ENCODE data around the gene ATP1A1.

Gene ATP1A1

DNA sequence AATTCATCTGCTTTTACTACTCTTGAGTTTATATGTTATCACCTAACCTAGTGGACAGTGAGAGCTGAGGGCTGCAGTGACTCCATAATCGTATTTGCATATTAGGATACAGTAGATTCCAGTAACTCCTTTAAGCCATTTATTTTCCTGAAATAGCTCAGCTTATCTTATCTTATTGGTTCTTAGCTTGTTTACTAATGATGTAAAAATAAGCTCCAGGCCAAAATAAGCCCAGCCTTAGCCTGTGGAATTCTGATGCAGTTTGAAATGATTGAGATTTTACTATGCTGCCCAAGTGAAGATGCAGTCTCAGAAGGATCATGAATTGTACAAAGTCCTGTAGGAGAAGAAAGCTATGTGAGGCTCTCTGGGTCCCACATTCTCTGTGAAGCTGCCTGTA lies 18.1 kb downstream of the ATP1A1 start:
- DNase-seq (ENCODE audit: low read depth, low spot score) = no peak
- TF ChIP-seq, protein P1, sequence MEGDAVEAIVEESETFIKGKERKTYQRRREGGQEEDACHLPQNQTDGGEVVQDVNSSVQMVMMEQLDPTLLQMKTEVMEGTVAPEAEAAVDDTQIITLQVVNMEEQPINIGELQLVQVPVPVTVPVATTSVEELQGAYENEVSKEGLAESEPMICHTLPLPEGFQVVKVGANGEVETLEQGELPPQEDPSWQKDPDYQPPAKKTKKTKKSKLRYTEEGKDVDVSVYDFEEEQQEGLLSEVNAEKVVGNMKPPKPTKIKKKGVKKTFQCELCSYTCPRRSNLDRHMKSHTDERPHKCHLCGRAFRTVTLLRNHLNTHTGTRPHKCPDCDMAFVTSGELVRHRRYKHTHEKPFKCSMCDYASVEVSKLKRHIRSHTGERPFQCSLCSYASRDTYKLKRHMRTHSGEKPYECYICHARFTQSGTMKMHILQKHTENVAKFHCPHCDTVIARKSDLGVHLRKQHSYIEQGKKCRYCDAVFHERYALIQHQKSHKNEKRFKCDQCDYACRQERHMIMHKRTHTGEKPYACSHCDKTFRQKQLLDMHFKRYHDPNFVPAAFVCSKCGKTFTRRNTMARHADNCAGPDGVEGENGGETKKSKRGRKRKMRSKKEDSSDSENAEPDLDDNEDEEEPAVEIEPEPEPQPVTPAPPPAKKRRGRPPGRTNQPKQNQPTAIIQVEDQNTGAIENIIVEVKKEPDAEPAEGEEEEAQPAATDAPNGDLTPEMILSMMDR (IDR thresholded peaks at IDR 0.05; ENCODE audit: low read depth, low read length) = no peak
- in situ Hi-C loops (cut with HindIII; ENCODE audit: low sequenced_read_pairs) = no loop called here
- no peak overlapping the region for H3K4me3 ChIP-seq (ENCODE audit: low read depth, low read length)

DNA sequence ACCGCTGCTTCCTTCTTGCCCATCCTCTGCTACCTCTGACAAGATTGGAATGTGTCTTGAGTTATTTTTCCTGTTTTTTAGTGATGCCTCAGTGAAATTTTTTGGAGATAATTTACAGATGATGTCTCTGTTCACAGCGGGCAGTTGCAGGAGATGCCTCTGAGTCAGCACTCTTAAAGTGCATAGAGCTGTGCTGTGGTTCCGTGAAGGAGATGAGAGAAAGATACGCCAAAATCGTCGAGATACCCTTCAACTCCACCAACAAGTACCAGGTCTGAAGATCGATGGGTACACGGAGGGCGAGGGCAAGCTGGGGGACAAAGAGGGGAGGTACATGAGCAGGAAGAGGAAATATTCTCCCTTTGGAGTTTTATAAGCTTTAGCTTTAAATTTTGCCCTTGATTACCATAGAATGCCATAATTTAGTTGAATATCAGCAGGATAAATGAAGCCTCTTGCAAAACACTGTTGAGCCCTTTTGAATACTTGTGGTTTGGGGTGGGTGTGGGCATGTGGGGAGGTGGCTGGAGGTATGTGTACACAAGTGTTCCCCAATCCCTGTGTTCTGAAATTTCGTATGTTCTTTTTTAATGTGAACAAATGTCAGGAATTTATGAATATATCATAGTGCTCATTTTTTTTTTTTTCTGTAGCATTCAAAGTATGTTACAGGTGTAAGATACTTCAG lies 19.8 kb downstream of the ATP1A1 start:
- in situ Hi-C loops (cut with HindIII; ENCODE audit: low sequenced_read_pairs) = no loop called here
- no peak overlapping the region for H3K4me3 ChIP-seq (ENCODE audit: low read depth, low read length)
- TF ChIP-seq, protein P1 (IDR thresholded peaks at IDR 0.05; ENCODE audit: low read depth, low read length) = no peak
- DNase-seq (ENCODE audit: low read depth, low spot score) = no peak

DNA sequence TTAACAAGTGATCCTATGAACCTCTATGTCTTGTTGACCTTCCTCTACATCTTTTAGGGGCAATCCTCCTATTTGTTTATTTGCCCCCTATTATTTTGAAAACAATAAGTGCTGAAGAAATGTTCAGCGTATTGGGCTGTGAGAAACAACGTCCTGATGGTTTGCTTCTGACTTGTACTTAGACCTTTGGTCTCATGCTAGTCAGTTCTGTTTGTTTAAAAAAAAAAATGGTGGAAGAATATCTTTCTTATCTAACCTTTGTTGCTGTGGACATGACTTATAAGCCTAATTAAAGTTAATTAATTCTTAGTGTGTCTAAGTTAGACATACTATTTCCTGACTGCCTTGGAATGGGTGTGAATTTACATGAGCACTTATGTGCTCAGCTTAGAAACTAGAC lies 20.7 kb downstream of the ATP1A1 start:
- TF ChIP-seq, protein P1 (IDR thresholded peaks at IDR 0.05; ENCODE audit: low read depth, low read length) = no peak
- DNase-seq (ENCODE audit: low read depth, low spot score) = no peak
- H3K4me3 ChIP-seq (ENCODE audit: low read depth, low read length) = no peak overlapping the region
- in situ Hi-C loops (cut with HindIII; ENCODE audit: low sequenced_read_pairs) = no loop called here

GRCh38 chr1:116394270-116394669 lies 21.2 kb downstream of the ATP1A1 start:
- DNase-seq (ENCODE audit: low read depth, low spot score) = no peak
- in situ Hi-C loops (cut with HindIII; ENCODE audit: low sequenced_read_pairs) = no loop called here
- TF ChIP-seq, protein P1 (IDR thresholded peaks at IDR 0.05; ENCODE audit: low read depth, low read length) = no peak
- no peak overlapping the region for H3K4me3 ChIP-seq (ENCODE audit: low read depth, low read length)

GRCh38 chr1:116396769-116397168 lies 23.7 kb downstream of the ATP1A1 start:
- in situ Hi-C loops (cut with HindIII; ENCODE audit: low sequenced_read_pairs) = no loop called here
- TF ChIP-seq, protein P1 (IDR thresholded peaks at IDR 0.05; ENCODE audit: low read depth, low read length) = no peak
- no peak overlapping the region for H3K4me3 ChIP-seq (ENCODE audit: low read depth, low read length)
- DNase-seq (ENCODE audit: low read depth, low spot score) = no peak

DNA sequence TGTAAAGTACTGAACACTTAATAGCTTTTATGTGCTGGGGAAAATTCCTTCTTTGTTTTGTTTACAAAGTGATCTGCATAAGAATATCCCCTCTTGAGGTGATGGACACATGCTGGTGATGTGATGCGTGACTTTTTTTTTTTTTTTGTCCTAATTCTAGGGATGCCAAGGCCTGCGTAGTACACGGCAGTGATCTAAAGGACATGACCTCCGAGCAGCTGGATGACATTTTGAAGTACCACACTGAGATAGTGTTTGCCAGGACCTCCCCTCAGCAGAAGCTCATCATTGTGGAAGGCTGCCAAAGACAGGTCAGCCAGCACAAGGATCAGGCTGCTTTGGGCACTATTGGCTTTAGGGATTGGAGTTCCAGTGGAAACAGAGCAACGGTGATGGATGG lies 24.7 kb downstream of the ATP1A1 start:
- TF ChIP-seq, protein P1 (IDR thresholded peaks at IDR 0.05; ENCODE audit: low read depth, low read length) = no peak
- in situ Hi-C loops (cut with HindIII; ENCODE audit: low sequenced_read_pairs) = no loop called here
- no peak for DNase-seq (ENCODE audit: low read depth, low spot score)
- H3K4me3 ChIP-seq (ENCODE audit: low read depth, low read length) = no peak overlapping the region

Data from astrocyte of the spinal cord (primary cell).